WTC11 (cell line): ENCODE results near the gene HOXD8. TPM values are rescaled to one million over a fixed set of nuclear protein-coding genes. Genes with fewer than 3 reads are reported as not detected.

Source experiments
- ATAC-seq: fragments of 200-7000 bp; cut with Tn5 transposase; 2 replicates; pipeline ENCODE4 v1.10.0; 2021; ENCODE audit warnings: mild to moderate bottlenecking, moderate library complexity
- CTCF ChIA-PET: fragments of 300-600 bp; sonication (Branson Sonifier 250); formaldehyde crosslinking; loops from one replicate; lab custom pipeline; 2021; ENCODE audit warnings: antibody characterized with exemption; lab: Charles Lee
- POLR2A ChIA-PET: fragments of 350-600 bp; sonication (Branson Sonifier 250); formaldehyde crosslinking; loops from one replicate; lab custom pipeline; 2021; ENCODE audit warnings: antibody characterized with exemption; lab: Charles Lee
- DNase-seq: peaks from one replicate; pipeline ENCODE4 v3.0.0; 2021; ENCODE audit warnings: low spot score
- H3K27ac Mint-ChIP-seq: 2 replicates; pipeline ENCODE4 v1.8.0; 2021; ENCODE audit warnings: mixed read lengths
- H3K27me3 Mint-ChIP-seq: 2 replicates; pipeline ENCODE4 v1.8.0; 2021; ENCODE audit warnings: low read depth, mild to moderate bottlenecking, moderate library complexity, mixed read lengths
- H3K36me3 Mint-ChIP-seq: 2 replicates; pipeline ENCODE4 v1.8.0; 2021; ENCODE audit warnings: mixed read lengths
- H3K4me1 Mint-ChIP-seq: 2 replicates; pipeline ENCODE4 v1.8.0; 2022; ENCODE audit warnings: mixed read lengths
- H3K4me3 Mint-ChIP-seq: 2 replicates; pipeline ENCODE4 v1.8.0; 2021; ENCODE audit warnings: mild to moderate bottlenecking, moderate library complexity, mixed read lengths
- H3K9me3 Mint-ChIP-seq: 2 replicates; pipeline ENCODE4 v1.8.0; 2021; ENCODE audit warnings: mixed read lengths
- AFF4 ChIP-seq: sonication (generic); formaldehyde crosslinking; IDR thresholded peaks from 2 replicates; pipeline ENCODE4 v1.8.1; 2023; ENCODE audit warnings: mild to moderate bottlenecking, missing genetic modification reagents, borderline replicate concordance
- AR ChIP-seq: fragments of 250-450 bp; sonication (Bioruptor Pico); IDR thresholded peaks from 2 replicates; pipeline ENCODE4 v1.9.0; 2021; ENCODE audit warnings: mild to moderate bottlenecking
- ATF1 ChIP-seq: sonication (generic); formaldehyde crosslinking; IDR thresholded peaks from 2 replicates; pipeline ENCODE4 v1.8.1; 2023; ENCODE audit warnings: mild to moderate bottlenecking, moderate library complexity, missing genetic modification reagents
- ATF6 ChIP-seq: sonication (generic); formaldehyde crosslinking; IDR thresholded peaks from 2 replicates; pipeline ENCODE4 v1.8.1; 2023; ENCODE audit warnings: mild to moderate bottlenecking, missing genetic modification reagents
- CBFB ChIP-seq: sonication (generic); formaldehyde crosslinking; IDR thresholded peaks from 2 replicates; pipeline ENCODE4 v1.8.1; 2022; ENCODE audit warnings: mild to moderate bottlenecking, low read depth, missing genetic modification reagents
- CTCF ChIP-seq: fragments of 200-600 bp; IDR thresholded peaks from 2 replicates; pipeline ENCODE4 v1.8.0; 2022; ENCODE audit warnings: antibody characterized with exemption
- JAZF1 ChIP-seq: fragments of 250-450 bp; sonication (Bioruptor Pico); IDR thresholded peaks from 2 replicates; pipeline ENCODE4 v1.9.0; 2021; ENCODE audit warnings: moderate library complexity, mild to moderate bottlenecking, inconsistent platforms
- OVOL2 ChIP-seq: fragments of 250-450 bp; sonication (Bioruptor Pico); IDR thresholded peaks from 2 replicates; pipeline ENCODE4 v1.9.0; 2021; ENCODE audit warnings: mild to moderate bottlenecking, borderline replicate concordance
- PREB ChIP-seq: sonication (generic); formaldehyde crosslinking; IDR thresholded peaks from 2 replicates; pipeline ENCODE4 v1.8.1; 2022; ENCODE audit warnings: mild to moderate bottlenecking, missing genetic modification reagents, moderate library complexity, borderline replicate concordance
- SMAD4 ChIP-seq: sonication (generic); formaldehyde crosslinking; IDR thresholded peaks from 2 replicates; pipeline ENCODE4 v1.8.0; 2022; ENCODE audit warnings: mild to moderate bottlenecking, missing genetic modification reagents
- TCF7 ChIP-seq: sonication (generic); formaldehyde crosslinking; IDR thresholded peaks from 2 replicates; pipeline ENCODE4 v1.8.0; 2022; ENCODE audit warnings: mild to moderate bottlenecking, low read depth, missing genetic modification reagents, moderate library complexity
- TEAD4 ChIP-seq: sonication (generic); formaldehyde crosslinking; IDR thresholded peaks from 2 replicates; pipeline ENCODE4 v1.8.0; 2022; ENCODE audit warnings: mild to moderate bottlenecking, missing genetic modification reagents
- TP53 ChIP-seq: sonication (generic); formaldehyde crosslinking; IDR thresholded peaks from 2 replicates; pipeline ENCODE4 v1.8.1; 2023; ENCODE audit warnings: mild to moderate bottlenecking, missing genetic modification reagents
- ZNF423 ChIP-seq: fragments of 250-450 bp; sonication (Bioruptor Pico); IDR thresholded peaks from 2 replicates; pipeline ENCODE4 v2.1.2; 2022; ENCODE audit warnings: mild to moderate bottlenecking, moderate library complexity
- ZNF512 ChIP-seq: sonication (generic); formaldehyde crosslinking; IDR thresholded peaks from 2 replicates; pipeline ENCODE4 v1.8.1; 2022; ENCODE audit warnings: missing genetic modification reagents, borderline replicate concordance
- ZNF671 ChIP-seq: fragments of 250-450 bp; sonication (Bioruptor Pico); IDR thresholded peaks from 2 replicates; pipeline ENCODE4 v1.8.0; 2021; ENCODE audit warnings: mild to moderate bottlenecking
- total RNA-seq: library from RNA; stranded (reverse); gene quantifications from 3 replicates; pipeline ENCODE4 v1.2.3, GENCODE V29; 2021

Gene HOXD8
- total RNA-seq, 1 experiment from 2014 or later, result not detected

- no peak for DNase-seq
- peaks cover 46% of the 10 kb centered on the region for H3K4me1 Mint-ChIP-seq
- no peak for ATAC-seq
- ChIA-PET CTCF (no interaction called here), POLR2A (no interaction called here)
- no peaks in the 10 kb centered on the region for H3K9me3 Mint-ChIP-seq
- H3K36me3 Mint-ChIP-seq, result peaks cover 4% of the 10 kb centered on the region; the same call in 1 of the 2 replicates
- TF ChIP-seq SMAD4 (CRISPR knock-in tag), result no peak
- TF ChIP-seq ZNF512 (CRISPR knock-in tag), result no peak
- no peak for TF ChIP-seq PREB (CRISPR knock-in tag)
- TF ChIP-seq AR (CRISPR knock-in tag), result no peak
- TF ChIP-seq AFF4 (CRISPR knock-in tag), result no peak
- H3K4me3 Mint-ChIP-seq, result peak overlapping the region; percentile 66
- no peak overlapping the region for H3K27ac Mint-ChIP-seq
- H3K27me3 Mint-ChIP-seq, result peaks cover 100% of the 10 kb centered on the region
Measured at GRCh38 chr2:176172895-176173566, 43.5 kb downstream of the HOXD8 start.

- Mint-ChIP-seq H3K9me3 (no peaks in the 10 kb centered on the region), H3K36me3 (peaks cover 4% of the 10 kb centered on the region; the same call in 1 of the 2 replicates), H3K27me3 (peaks cover 100% of the 10 kb centered on the region), H3K4me1 (peaks cover 49% of the 10 kb centered on the region), H3K4me3 (no peak overlapping the region), H3K27ac (no peak overlapping the region)
- ChIA-PET POLR2A (interaction anchor here (0.6 to 1.8 kb wide), 2 partner anchors 11 to 1077 kb away, joined by 3 to 5 read pairs; no protein-coding TSS in a partner anchor), CTCF (interaction anchor here (0.6 to 5.5 kb wide), 3 partner anchors 33 to 643 kb away, joined by 3 to 31 read pairs (median 4); no protein-coding TSS in a partner anchor)
- DNase-seq (no peak), ATAC-seq (no peak)
- TF ChIP-seq TP53 (CRISPR knock-in tag) (no peak), ZNF671 (no peak), ZNF423 (CRISPR knock-in tag) (no peak), TCF7 (CRISPR knock-in tag) (no peak), CBFB (CRISPR knock-in tag) (no peak), OVOL2 (CRISPR knock-in tag) (no peak), ATF6 (no peak), CTCF (no peak), JAZF1 (CRISPR knock-in tag) (no peak), TEAD4 (CRISPR knock-in tag) (no peak), ATF1 (CRISPR knock-in tag) (no peak)
Measured at GRCh38 chr2:176173567-176174381, 44.3 kb downstream of the HOXD8 start.
